ENCODE measurements around the gene USP13. TPM values are rescaled to one million over a fixed set of nuclear protein-coding genes. Genes with fewer than 3 reads are reported as not detected.

The USP13 gene
- total and polyA plus RNA-seq, 10 of the 15 experiments (the other 5 are each of a cell fraction or from before 2014, with no cell fraction given): 3.2 to 20.8 (median 9.0) TPM

DNA sequence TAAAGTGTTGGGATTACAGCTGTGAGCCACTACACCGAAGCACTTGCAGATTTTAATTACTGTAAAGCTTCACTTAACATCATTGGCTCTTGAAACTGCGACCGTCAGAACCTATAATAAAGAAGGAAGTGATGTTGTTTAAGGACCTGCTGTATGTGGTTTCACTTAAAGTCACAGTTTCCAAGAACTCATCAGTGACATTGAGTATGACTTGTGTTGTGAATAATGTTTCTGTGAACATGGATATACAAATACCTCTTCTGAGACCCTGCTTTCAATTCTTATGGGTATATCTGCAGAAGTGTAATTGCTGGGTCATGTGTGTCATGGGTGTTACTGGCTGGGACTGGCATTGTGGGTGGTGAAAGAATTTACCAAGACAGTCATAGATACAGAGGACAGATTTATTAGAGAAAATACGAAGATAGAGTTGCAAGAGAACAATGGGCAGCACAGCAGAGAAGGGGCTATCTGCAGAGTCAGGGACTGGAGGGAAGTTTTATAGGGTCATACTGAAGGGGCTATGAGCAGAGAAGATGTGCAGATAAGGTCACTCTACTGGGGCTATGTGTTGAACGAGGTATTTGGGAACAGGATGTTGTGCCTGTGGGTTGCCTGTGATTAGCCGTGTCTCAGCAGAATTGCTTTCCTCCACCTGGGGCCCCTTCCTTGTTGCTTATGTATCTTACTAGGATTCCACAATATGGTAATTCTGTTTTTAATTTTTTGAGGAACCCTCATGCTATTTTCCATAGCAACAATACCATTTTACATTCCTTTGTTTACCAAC, 43.7 kb upstream of the USP13 start (continued):
- TF ChIP-seq, protein P1, sequence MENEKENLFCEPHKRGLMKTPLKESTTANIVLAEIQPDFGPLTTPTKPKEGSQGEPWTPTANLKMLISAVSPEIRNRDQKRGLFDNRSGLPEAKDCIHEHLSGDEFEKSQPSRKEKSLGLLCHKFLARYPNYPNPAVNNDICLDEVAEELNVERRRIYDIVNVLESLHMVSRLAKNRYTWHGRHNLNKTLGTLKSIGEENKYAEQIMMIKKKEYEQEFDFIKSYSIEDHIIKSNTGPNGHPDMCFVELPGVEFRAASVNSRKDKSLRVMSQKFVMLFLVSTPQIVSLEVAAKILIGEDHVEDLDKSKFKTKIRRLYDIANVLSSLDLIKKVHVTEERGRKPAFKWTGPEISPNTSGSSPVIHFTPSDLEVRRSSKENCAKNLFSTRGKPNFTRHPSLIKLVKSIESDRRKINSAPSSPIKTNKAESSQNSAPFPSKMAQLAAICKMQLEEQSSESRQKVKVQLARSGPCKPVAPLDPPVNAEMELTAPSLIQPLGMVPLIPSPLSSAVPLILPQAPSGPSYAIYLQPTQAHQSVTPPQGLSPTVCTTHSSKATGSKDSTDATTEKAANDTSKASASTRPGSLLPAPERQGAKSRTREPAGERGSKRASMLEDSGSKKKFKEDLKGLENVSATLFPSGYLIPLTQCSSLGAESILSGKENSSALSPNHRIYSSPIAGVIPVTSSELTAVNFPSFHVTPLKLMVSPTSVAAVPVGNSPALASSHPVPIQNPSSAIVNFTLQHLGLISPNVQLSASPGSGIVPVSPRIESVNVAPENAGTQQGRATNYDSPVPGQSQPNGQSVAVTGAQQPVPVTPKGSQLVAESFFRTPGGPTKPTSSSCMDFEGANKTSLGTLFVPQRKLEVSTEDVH (IDR thresholded peaks at IDR 0.05; ENCODE audit: low read depth, partially characterized antibody): no peak
- TF ChIP-seq SPI1 (IDR thresholded peaks at IDR 0.05; ENCODE audit: borderline replicate concordance, insufficient read depth, low read depth, low read length) (peak; percentile 82), SMAD1 (IDR thresholded peaks at IDR 0.05; ENCODE audit: low read depth, partially characterized antibody) (no peak), TCF3 (IDR thresholded peaks at IDR 0.05; ENCODE audit: borderline replicate concordance, insufficient read depth, low read depth, low read length) (no peak), GABPA (IDR thresholded peaks at IDR 0.05; ENCODE audit: low read depth) (peak; percentile 45; the same call in 1 of the 2 replicates), IKZF2 (IDR thresholded peaks at IDR 0.05) (no peak), SREBF2 (IDR thresholded peaks at IDR 0.05; ENCODE audit: low read length) (no peak), NFYA (IDR thresholded peaks at IDR 0.05; ENCODE audit: borderline replicate concordance, low read depth, low read length) (no peak), BCLAF1 (IDR thresholded peaks at IDR 0.05) (no peak), CHD2 (IDR thresholded peaks at IDR 0.05; ENCODE audit: borderline replicate concordance, low read depth, low read length) (no peak), USF2 (IDR thresholded peaks at IDR 0.05; ENCODE audit: borderline replicate concordance, low read depth, low read length) (no peak), NFXL1 (IDR thresholded peaks at IDR 0.05; ENCODE audit: borderline replicate concordance) (no peak), HDAC6 (IDR thresholded peaks at IDR 0.05; ENCODE audit: unreplicated experiment) (no peak), CEBPB (IDR thresholded peaks at IDR 0.05; ENCODE audit: borderline replicate concordance in 1 of 2, low read depth in 2 of 2, low read length in 2 of 2) (no peak), LARP7 (IDR thresholded peaks at IDR 0.05) (no peak)
- TF ChIP-seq, protein P2, sequence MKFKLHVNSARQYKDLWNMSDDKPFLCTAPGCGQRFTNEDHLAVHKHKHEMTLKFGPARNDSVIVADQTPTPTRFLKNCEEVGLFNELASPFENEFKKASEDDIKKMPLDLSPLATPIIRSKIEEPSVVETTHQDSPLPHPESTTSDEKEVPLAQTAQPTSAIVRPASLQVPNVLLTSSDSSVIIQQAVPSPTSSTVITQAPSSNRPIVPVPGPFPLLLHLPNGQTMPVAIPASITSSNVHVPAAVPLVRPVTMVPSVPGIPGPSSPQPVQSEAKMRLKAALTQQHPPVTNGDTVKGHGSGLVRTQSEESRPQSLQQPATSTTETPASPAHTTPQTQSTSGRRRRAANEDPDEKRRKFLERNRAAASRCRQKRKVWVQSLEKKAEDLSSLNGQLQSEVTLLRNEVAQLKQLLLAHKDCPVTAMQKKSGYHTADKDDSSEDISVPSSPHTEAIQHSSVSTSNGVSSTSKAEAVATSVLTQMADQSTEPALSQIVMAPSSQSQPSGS (IDR thresholded peaks at IDR 0.05; ENCODE audit: low read length): no peak
- TF ChIP-seq, protein P3, sequence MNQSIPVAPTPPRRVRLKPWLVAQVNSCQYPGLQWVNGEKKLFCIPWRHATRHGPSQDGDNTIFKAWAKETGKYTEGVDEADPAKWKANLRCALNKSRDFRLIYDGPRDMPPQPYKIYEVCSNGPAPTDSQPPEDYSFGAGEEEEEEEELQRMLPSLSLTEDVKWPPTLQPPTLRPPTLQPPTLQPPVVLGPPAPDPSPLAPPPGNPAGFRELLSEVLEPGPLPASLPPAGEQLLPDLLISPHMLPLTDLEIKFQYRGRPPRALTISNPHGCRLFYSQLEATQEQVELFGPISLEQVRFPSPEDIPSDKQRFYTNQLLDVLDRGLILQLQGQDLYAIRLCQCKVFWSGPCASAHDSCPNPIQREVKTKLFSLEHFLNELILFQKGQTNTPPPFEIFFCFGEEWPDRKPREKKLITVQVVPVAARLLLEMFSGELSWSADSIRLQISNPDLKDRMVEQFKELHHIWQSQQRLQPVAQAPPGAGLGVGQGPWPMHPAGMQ (IDR thresholded peaks at IDR 0.05; ENCODE audit: borderline replicate concordance): no peak
- TF ChIP-seq, protein P4, sequence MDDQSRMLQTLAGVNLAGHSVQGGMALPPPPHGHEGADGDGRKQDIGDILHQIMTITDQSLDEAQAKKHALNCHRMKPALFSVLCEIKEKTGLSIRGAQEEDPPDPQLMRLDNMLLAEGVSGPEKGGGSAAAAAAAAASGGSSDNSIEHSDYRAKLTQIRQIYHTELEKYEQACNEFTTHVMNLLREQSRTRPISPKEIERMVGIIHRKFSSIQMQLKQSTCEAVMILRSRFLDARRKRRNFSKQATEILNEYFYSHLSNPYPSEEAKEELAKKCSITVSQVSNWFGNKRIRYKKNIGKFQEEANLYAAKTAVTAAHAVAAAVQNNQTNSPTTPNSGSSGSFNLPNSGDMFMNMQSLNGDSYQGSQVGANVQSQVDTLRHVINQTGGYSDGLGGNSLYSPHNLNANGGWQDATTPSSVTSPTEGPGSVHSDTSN (IDR thresholded peaks at IDR 0.05; ENCODE audit: insufficient replicate concordance, low read depth, low read length): no peak
